OCI-LY3 (cell line): ENCODE measurements around the gene RBM4B.

Experiments used
- H2AFZ ChIP-seq: fragments of 200-600, 300-600 bp; shearing (Covaris generic); 2 replicates; pipeline ENCODE4 v1.6.0; 2014; ENCODE audit warnings: antibody characterized with exemption, low read depth, low read length
- H3K27ac ChIP-seq: fragments of 200-600, 300-600 bp; sonication (generic); 2 replicates; pipeline ENCODE4 v1.5.1; 2014; ENCODE audit warnings: mild to moderate bottlenecking, low read length, moderate library complexity, mixed read lengths
- H3K27me3 ChIP-seq: fragments of 200-600, 300-600 bp; sonication (generic); 2 replicates; pipeline ENCODE4 v1.6.1; 2014; ENCODE audit warnings: low read depth, low read length, mixed read lengths
- H3K36me3 ChIP-seq: fragments of 200-600, 300-600 bp; sonication (generic); replicated peaks from 2 replicates; pipeline ENCODE3; 2014; ENCODE audit warnings: low read depth, low read length, mixed read lengths
- H3K4me1 ChIP-seq: fragments of 300-600, 200-600 bp; sonication (generic); 2 replicates; pipeline ENCODE4 v1.6.1; 2014; ENCODE audit warnings: low read length, mixed read lengths
- H3K4me2 ChIP-seq: fragments of 200-600, 300-600 bp; sonication (generic); 2 replicates; pipeline ENCODE4 v1.6.1; 2014; ENCODE audit warnings: low read length, mixed read lengths
- H3K4me3 ChIP-seq: fragments of 300-600, 200-600 bp; sonication (generic); 2 replicates; pipeline ENCODE4 v1.5.1; 2014; ENCODE audit warnings: antibody characterized with exemption, mild to moderate bottlenecking, low read length, moderate library complexity
- H3K79me2 ChIP-seq: fragments of 300-600, 200-600 bp; shearing (Covaris generic); 2 replicates; pipeline ENCODE4 v1.6.1; 2014; ENCODE audit warnings: mild to moderate bottlenecking, low read length, mixed read lengths
- H3K9ac ChIP-seq: fragments of 300-600, 200-600 bp; shearing (Covaris generic); 2 replicates; pipeline ENCODE4 v1.6.0; 2014; ENCODE audit warnings: mild to moderate bottlenecking, low read length, moderate library complexity
- H3K9me3 ChIP-seq: fragments of 200-600, 300-600 bp; shearing (Covaris generic); 2 replicates; pipeline ENCODE4 v1.6.1; 2014; ENCODE audit warnings: low read length, mixed read lengths; ENCODE audit not compliant: insufficient read depth
- H4K20me1 ChIP-seq: fragments of 200-600, 300-600 bp; sonication (generic); 2 replicates; pipeline ENCODE4 v1.6.1; 2016; ENCODE audit warnings: low read length, mixed read lengths; ENCODE audit not compliant: insufficient read depth
- CTCF ChIP-seq: fragments of 200-600, 300-600 bp; sonication (generic); IDR thresholded peaks from 2 replicates; pipeline ENCODE4 v1.5.1; 2014; ENCODE audit warnings: antibody characterized with exemption, low read length, low read depth
- EZH2phosphoT487 ChIP-seq: fragments of 200-600 bp; shearing (Covaris generic); IDR thresholded peaks from 2 replicates; pipeline ENCODE4 v1.6.1; 2018; ENCODE audit warnings: antibody characterized with exemption, mixed run types, low read depth

RBM4B gene

GRCh38 chr11:66631883-66632282 lies 45.8 kb downstream of the RBM4B start:
- H2AFZ ChIP-seq, result no peak overlapping the region
- peaks cover 46% of the 10 kb centered on the region for H4K20me1 ChIP-seq
- H3K9me3 ChIP-seq, result no peaks in the 10 kb centered on the region
- H3K27me3 ChIP-seq, result no peaks in the 10 kb centered on the region
- no peak overlapping the region for H3K4me2 ChIP-seq
- no peak overlapping the region for H3K4me3 ChIP-seq
- no peak overlapping the region for H3K27ac ChIP-seq
- TF ChIP-seq EZH2phosphoT487 (no peak), CTCF (no peak)
- peaks cover 100% of the 10 kb centered on the region for H3K79me2 ChIP-seq
- no peak overlapping the region for H3K9ac ChIP-seq
- no peaks in the 10 kb centered on the region for H3K4me1 ChIP-seq
- peaks cover 68% of the 10 kb centered on the region for H3K36me3 ChIP-seq

- Histone ChIP-seq H3K27me3 (no peaks in the 10 kb centered on the region), H3K4me1 (no peaks in the 10 kb centered on the region), H4K20me1 (peaks cover 65% of the 10 kb centered on the region), H3K9me3 (no peaks in the 10 kb centered on the region), H3K79me2 (peaks cover 100% of the 10 kb centered on the region), H3K36me3 (peaks cover 85% of the 10 kb centered on the region), H3K27ac (no peak overlapping the region), H2AFZ (no peak overlapping the region), H3K9ac (no peak overlapping the region), H3K4me2 (no peak overlapping the region), H3K4me3 (no peak overlapping the region)
- TF ChIP-seq CTCF, result no peak
These were observed 48.3 kb downstream of the RBM4B start for GRCh38 chr11:66629356-66629755.

- Histone ChIP-seq H3K79me2 (peaks cover 100% of the 10 kb centered on the region), H3K4me2 (no peak overlapping the region), H3K9ac (no peak overlapping the region), H2AFZ (no peak overlapping the region), H3K4me3 (no peak overlapping the region), H3K27me3 (no peaks in the 10 kb centered on the region), H3K36me3 (peaks cover 89% of the 10 kb centered on the region), H3K9me3 (no peaks in the 10 kb centered on the region), H3K4me1 (no peaks in the 10 kb centered on the region), H3K27ac (no peak overlapping the region), H4K20me1 (peaks cover 78% of the 10 kb centered on the region)
- no peak for TF ChIP-seq EZH2phosphoT487
- TF ChIP-seq CTCF, result no peak
These were observed 49.6 kb downstream of the RBM4B start for GRCh38 chr11:66628061-66628603.

- no peak overlapping the region for H2AFZ ChIP-seq
- peaks cover 87% of the 10 kb centered on the region for H3K36me3 ChIP-seq
- no peak overlapping the region for H3K4me3 ChIP-seq
- no peak overlapping the region for H3K27ac ChIP-seq
- no peaks in the 10 kb centered on the region for H3K27me3 ChIP-seq
- H3K4me1 ChIP-seq, result no peaks in the 10 kb centered on the region
- peaks cover 85% of the 10 kb centered on the region for H4K20me1 ChIP-seq
- H3K79me2 ChIP-seq, result peaks cover 100% of the 10 kb centered on the region
- H3K4me2 ChIP-seq, result no peak overlapping the region
- TF ChIP-seq CTCF, result no peak
- no peak for TF ChIP-seq EZH2phosphoT487
- no peaks in the 10 kb centered on the region for H3K9me3 ChIP-seq
- H3K9ac ChIP-seq, result no peak overlapping the region
These were observed 50.8 kb downstream of the RBM4B start for GRCh38 chr11:66626926-66627325.
